ENCODE measurements around the gene TICAM1.

Gene TICAM1

GRCh38 chr19:4871711-4872110 is 40.2 kb upstream of the TICAM1 start:
- H3K36me3 ChIP-seq = no peaks in the 10 kb centered on the region
- no peak overlapping the region for H3K27ac ChIP-seq
- H3K9me3 ChIP-seq (ENCODE audit: severe bottlenecking) = no peaks in the 10 kb centered on the region
- DNase-seq = no peak
- H3K27me3 ChIP-seq (ENCODE audit: insufficient read depth, low read depth, severe bottlenecking) = no peaks in the 10 kb centered on the region
- H3K4me3 ChIP-seq (ENCODE audit: low read depth, low read length) = no peak overlapping the region
- TF ChIP-seq CTCF (IDR thresholded peaks at IDR 0.05; ENCODE audit: low read depth, low read length) = no peak

- no peak for TF ChIP-seq CTCF (IDR thresholded peaks at IDR 0.05; ENCODE audit: low read depth, low read length)
- no peaks in the 10 kb centered on the region for H3K9me3 ChIP-seq (ENCODE audit: severe bottlenecking)
- no peak overlapping the region for H3K27ac ChIP-seq
- peak; percentile 44 for DNase-seq
- H3K36me3 ChIP-seq = no peaks in the 10 kb centered on the region
- no peaks in the 10 kb centered on the region for H3K27me3 ChIP-seq (ENCODE audit: insufficient read depth, low read depth, severe bottlenecking)
- H3K4me3 ChIP-seq (ENCODE audit: low read depth, low read length) = no peak overlapping the region
These were observed 38.7 kb upstream of the TICAM1 start for GRCh38 chr19:4870025-4870700.

GRCh38 chr19:4868286-4868834 is 36.8 kb upstream of the TICAM1 start:
- H3K9me3 ChIP-seq (ENCODE audit: severe bottlenecking) = no peaks in the 10 kb centered on the region
- H3K4me3 ChIP-seq (ENCODE audit: low read depth, low read length) = no peak overlapping the region
- no peak for TF ChIP-seq CTCF (IDR thresholded peaks at IDR 0.05; ENCODE audit: low read depth, low read length)
- no peaks in the 10 kb centered on the region for H3K27me3 ChIP-seq (ENCODE audit: insufficient read depth, low read depth, severe bottlenecking)
- no peak overlapping the region for H3K27ac ChIP-seq
- DNase-seq = no peak
- no peaks in the 10 kb centered on the region for H3K36me3 ChIP-seq

DNA sequence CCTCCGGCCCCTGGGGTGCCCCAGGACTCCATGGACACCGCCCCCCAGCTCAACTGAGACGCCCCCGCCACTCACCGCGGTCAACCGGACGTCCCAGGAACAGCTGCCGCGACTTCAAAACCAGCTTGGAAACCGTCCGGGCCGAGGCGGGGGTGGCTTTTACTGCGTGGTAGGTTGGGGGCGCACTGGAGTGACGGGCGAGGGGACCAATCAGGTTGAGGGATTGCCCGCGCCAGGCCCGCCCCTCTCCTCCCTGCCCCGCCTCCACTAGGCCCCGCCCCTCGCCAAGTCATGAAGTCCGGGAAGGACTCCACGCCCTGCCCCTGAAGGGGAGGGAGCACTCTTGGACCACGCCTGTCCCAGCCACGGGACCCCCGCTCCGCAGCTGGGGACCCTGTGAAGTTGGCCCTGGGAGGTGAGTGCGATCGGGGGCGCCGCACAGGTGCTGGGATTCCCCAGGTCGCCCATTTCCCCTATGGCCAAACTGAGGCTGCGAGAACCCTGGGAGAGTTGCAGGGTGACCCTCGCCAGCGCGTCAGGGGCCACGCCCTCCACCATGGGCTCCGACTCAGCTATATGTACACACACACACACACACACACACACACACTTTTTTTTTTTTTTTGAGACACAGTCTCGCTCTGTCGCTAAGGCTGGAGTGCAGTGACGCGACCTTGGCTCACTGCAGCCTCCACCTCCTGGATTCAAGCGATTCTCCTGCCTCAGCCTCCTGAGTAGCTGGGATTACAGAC is 36.2 kb upstream of the TICAM1 start, which contains the start of gene PLIN3:
Gene PLIN3, minus strand, starts transcription at position 134 of the 752 bp plus-strand sequence. CDS start 6,273 bp downstream, outside the sequence.
- H3K27ac ChIP-seq = peak within 1 kb of the TSS; percentile 33; the same call in 1 of the 2 replicates
- peak within 1 kb of the TSS; percentile 71 for H3K4me3 ChIP-seq (ENCODE audit: low read depth, low read length)
- TF ChIP-seq CTCF (IDR thresholded peaks at IDR 0.05; ENCODE audit: low read depth, low read length) = no peak
- H3K9me3 ChIP-seq (ENCODE audit: severe bottlenecking) = no peaks in the 10 kb centered on the region
- DNase-seq = peak; percentile 89
- no peaks in the 10 kb centered on the region for H3K36me3 ChIP-seq
- no peaks in the 10 kb centered on the region for H3K27me3 ChIP-seq (ENCODE audit: insufficient read depth, low read depth, severe bottlenecking)

DNA sequence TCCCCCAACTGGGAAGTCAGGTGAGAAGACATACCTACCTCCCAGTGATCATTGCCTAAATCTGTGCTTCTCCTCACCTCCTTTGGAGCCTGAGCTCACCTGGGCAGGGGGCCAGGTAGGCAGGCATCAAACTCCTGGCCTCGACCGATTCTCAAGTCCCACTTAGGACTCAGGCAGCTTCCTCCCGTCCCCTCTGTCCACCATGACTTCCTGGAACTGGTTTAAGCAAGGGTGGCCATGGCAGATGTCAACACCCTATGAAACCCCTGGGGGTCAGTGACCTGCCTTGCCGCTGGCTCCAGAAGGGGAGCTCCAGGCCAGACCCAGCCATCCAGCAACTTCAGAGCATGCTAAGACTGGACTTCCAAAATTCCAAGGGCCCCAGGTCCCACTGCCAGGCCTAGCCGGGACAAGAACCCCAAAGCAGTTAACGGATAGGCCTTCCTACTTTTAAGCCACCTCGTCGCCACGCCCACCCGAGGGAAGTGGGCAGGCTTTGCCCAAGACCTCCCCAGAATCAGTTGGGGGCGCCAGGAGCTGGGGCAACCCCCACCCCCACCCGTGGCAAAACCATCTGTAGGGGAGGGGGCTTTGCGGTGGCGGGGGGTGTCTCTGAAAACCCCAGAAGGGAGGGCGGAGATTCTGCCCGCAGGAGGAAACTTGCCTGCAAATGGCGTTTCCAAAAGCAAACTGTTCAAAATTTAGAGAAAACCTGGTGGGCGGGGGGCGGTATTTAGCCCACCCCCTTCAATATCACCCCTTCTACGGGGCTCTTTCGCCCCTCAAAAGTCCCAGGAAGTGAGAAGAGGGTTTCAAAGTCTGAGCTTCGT is 35.3 kb upstream of the TICAM1 start:
- Histone ChIP-seq H3K9me3 (ENCODE audit: severe bottlenecking) (no peaks in the 10 kb centered on the region), H3K27me3 (ENCODE audit: insufficient read depth, low read depth, severe bottlenecking) (no peaks in the 10 kb centered on the region), H3K27ac (peak overlapping the region; percentile 33; the same call in 1 of the 2 replicates), H3K36me3 (no peaks in the 10 kb centered on the region), H3K4me3 (ENCODE audit: low read depth, low read length) (peak overlapping the region; percentile 71)
- TF ChIP-seq CTCF (IDR thresholded peaks at IDR 0.05; ENCODE audit: low read depth, low read length) = no peak
- DNase-seq = no peak

Data from WERI-Rb-1 (cell line).